ENCODE data around the gene SECISBP2L. TPM values are rescaled to one million over a fixed set of nuclear protein-coding genes. Genes with fewer than 3 reads are reported as not detected.

SECISBP2L gene
- total RNA-seq, 1 experiment from 2014 or later, result 33.2 TPM

DNA sequence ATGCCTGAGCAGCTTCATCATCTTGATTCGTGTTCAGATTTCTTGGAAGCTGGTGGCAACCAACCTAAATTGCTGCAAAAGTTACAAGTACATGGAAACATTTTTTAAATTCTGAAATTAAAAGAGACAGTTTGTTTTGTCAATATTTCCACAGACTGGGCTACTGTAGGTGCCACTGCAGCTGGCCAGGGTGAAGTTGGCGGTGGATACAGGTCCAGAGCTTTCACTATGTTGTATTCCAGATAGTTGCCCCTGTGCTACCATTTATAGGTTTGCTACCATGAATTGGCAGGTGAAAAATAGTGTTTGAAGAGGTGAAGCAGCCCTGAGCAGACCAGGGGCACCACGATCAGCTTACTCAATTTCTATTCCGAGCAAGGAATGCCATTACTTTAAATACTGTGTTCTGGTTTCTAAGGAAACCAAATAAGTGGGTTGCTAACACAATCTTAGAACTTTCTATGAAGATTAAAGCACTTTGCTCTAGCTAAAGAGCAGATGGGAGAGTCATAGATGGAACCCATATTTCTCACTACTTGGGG lies 61.4 kb downstream of the SECISBP2L start:
- POLR2A ChIA-PET (ENCODE audit: unreplicated experiment), result no interaction called here
- H3K4me3 ChIP-seq, result no peak overlapping the region
- no peaks in the 10 kb centered on the region for H4K20me1 ChIP-seq (ENCODE audit: insufficient read depth)
- 0 out of 2 replicates have a peak, but pooled peaks cover 4% of the 10 kb centered on the region for H3K4me1 ChIP-seq (replicated peaks; ENCODE audit: insufficient read depth)
- H3K27me3 ChIP-seq (ENCODE audit: insufficient read depth, low read depth), result no peaks in the 10 kb centered on the region
- no peaks in the 10 kb centered on the region for H3F3A ChIP-seq (ENCODE audit: insufficient read depth, low read depth)
- CTCF ChIA-PET, result no interaction called here
- no peaks in the 10 kb centered on the region for H3K79me2 ChIP-seq (ENCODE audit: low read depth)
- H3K9me2 ChIP-seq (ENCODE audit: insufficient read depth), result no peaks in the 10 kb centered on the region
- intact Hi-C loops (cut with micrococcal nuclease; ENCODE audit: unreplicated experiment), result no loop called here
- BruUV-seq (replicated peaks), result no TSS peak
- no peak for TF ChIP-seq EZH2 (IDR thresholded peaks at IDR 0.05; ENCODE audit: low read depth)
- TF ChIP-seq, protein P1, sequence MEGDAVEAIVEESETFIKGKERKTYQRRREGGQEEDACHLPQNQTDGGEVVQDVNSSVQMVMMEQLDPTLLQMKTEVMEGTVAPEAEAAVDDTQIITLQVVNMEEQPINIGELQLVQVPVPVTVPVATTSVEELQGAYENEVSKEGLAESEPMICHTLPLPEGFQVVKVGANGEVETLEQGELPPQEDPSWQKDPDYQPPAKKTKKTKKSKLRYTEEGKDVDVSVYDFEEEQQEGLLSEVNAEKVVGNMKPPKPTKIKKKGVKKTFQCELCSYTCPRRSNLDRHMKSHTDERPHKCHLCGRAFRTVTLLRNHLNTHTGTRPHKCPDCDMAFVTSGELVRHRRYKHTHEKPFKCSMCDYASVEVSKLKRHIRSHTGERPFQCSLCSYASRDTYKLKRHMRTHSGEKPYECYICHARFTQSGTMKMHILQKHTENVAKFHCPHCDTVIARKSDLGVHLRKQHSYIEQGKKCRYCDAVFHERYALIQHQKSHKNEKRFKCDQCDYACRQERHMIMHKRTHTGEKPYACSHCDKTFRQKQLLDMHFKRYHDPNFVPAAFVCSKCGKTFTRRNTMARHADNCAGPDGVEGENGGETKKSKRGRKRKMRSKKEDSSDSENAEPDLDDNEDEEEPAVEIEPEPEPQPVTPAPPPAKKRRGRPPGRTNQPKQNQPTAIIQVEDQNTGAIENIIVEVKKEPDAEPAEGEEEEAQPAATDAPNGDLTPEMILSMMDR (conservative IDR thresholded peaks at IDR 0.05), result no peak
- H2AFZ ChIP-seq, result no peak overlapping the region
- H3K9me3 ChIP-seq (ENCODE audit: insufficient read depth, low read depth), result no peaks in the 10 kb centered on the region
- no peak for DNase-seq
- no peak overlapping the region for H3K4me2 ChIP-seq
- no peak overlapping the region for H3K27ac ChIP-seq
- H3K36me3 ChIP-seq (ENCODE audit: low read depth), result no peaks in the 10 kb centered on the region

DNA sequence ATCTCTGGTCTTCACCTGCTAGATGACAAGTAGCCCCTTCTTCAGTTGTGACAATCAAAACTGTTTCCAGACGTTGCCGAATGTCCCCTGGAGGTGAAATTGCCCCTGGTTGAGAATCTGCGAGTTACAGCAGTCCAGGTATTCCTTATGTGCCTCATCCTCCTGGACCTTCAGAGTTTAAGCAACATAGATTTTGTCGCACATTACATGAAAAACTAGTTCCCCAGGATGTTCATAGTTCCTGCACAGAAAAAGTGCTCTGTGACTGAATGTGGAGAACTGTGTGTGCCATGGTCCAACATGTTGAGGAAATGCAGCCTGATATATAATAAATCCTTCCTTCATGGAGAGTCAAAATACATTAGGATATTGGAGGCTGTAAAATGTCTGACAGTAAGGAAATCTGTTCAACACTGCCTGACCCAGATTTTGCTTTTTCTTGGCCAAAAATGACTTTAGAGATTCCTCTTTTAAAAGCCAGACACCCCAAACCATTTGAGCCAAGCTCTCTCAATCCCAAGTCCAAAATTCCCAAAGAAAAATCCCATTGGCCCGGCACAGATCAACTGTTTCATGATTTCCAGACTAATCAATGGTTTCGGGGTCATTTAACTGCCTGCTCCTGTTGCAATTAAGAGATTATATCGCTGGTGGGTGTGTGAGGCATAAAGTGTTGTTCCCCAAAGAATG lies 62.1 kb downstream of the SECISBP2L start:
- no peaks in the 10 kb centered on the region for H4K20me1 ChIP-seq (ENCODE audit: insufficient read depth)
- 0 out of 2 replicates have a peak, but pooled peaks cover 4% of the 10 kb centered on the region for H3K4me1 ChIP-seq (replicated peaks; ENCODE audit: insufficient read depth)
- no peak for TF ChIP-seq EZH2 (IDR thresholded peaks at IDR 0.05; ENCODE audit: low read depth)
- TF ChIP-seq, protein P1 (conservative IDR thresholded peaks at IDR 0.05), result no peak
- no peaks in the 10 kb centered on the region for H3K9me2 ChIP-seq (ENCODE audit: insufficient read depth)
- H3K27ac ChIP-seq, result no peak overlapping the region
- no peaks in the 10 kb centered on the region for H3K27me3 ChIP-seq (ENCODE audit: insufficient read depth, low read depth)
- H3K79me2 ChIP-seq (ENCODE audit: low read depth), result no peaks in the 10 kb centered on the region
- DNase-seq, result peak in 1 of 2 experiments; percentile 45
- H3K4me3 ChIP-seq, result no peak overlapping the region
- intact Hi-C loops (cut with micrococcal nuclease; ENCODE audit: unreplicated experiment), result no loop called here
- H2AFZ ChIP-seq, result no peak overlapping the region
- H3F3A ChIP-seq (ENCODE audit: insufficient read depth, low read depth), result no peaks in the 10 kb centered on the region
- no peaks in the 10 kb centered on the region for H3K9me3 ChIP-seq (ENCODE audit: insufficient read depth, low read depth)
- H3K36me3 ChIP-seq (ENCODE audit: low read depth), result no peaks in the 10 kb centered on the region
- H3K4me2 ChIP-seq, result no peak overlapping the region
- BruUV-seq (replicated peaks), result no TSS peak
- ChIA-PET CTCF (no interaction called here), POLR2A (ENCODE audit: unreplicated experiment) (no interaction called here)

DNA sequence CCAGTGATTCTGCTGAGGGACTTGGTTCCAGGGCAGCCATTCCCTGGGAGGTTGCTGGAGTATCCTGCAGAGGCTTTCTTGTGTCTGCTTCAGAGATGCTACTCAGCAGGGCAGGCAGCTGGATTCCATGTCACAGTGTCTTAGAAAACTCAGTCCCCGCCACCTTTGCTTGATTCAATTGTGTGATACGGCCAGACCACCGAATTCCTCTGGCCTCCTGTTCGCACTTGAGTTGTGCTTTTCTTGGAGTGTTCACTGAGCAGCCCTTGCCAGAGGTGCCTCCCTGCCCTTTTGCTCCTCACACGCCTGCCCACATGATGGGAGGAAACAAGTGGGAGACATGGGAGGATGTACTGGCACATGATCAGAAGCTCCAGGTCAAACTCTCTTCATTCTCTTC lies 62.9 kb downstream of the SECISBP2L start:
- DNase-seq, result no peak
- TF ChIP-seq, protein P1 (conservative IDR thresholded peaks at IDR 0.05), result no peak
- TF ChIP-seq EZH2 (IDR thresholded peaks at IDR 0.05; ENCODE audit: low read depth), result no peak
- H3K9me3 ChIP-seq (ENCODE audit: insufficient read depth, low read depth), result no peaks in the 10 kb centered on the region
- ChIA-PET POLR2A (ENCODE audit: unreplicated experiment) (interaction anchor here (0.7 kb wide), 1 partner anchor 11 kb away, joined by 4 read pairs; no protein-coding TSS in a partner anchor), CTCF (no interaction called here)
- peaks cover 5% of the 10 kb centered on the region; the same call in 1 of the 2 replicates for H3F3A ChIP-seq (ENCODE audit: insufficient read depth, low read depth)
- H3K4me2 ChIP-seq, result no peak overlapping the region
- H4K20me1 ChIP-seq (ENCODE audit: insufficient read depth), result no peaks in the 10 kb centered on the region
- BruUV-seq (replicated peaks), result no TSS peak
- no peaks in the 10 kb centered on the region for H3K9me2 ChIP-seq (ENCODE audit: insufficient read depth)
- H3K4me3 ChIP-seq, result no peak overlapping the region
- intact Hi-C loops (cut with micrococcal nuclease; ENCODE audit: unreplicated experiment), result no loop called here
- H3K27me3 ChIP-seq (ENCODE audit: insufficient read depth, low read depth), result no peaks in the 10 kb centered on the region
- H2AFZ ChIP-seq, result no peak overlapping the region
- H3K27ac ChIP-seq, result no peak overlapping the region
- no peaks in the 10 kb centered on the region for H3K79me2 ChIP-seq (ENCODE audit: low read depth)
- H3K4me1 ChIP-seq (replicated peaks; ENCODE audit: insufficient read depth), result peaks cover 13% of the 10 kb centered on the region
- H3K36me3 ChIP-seq (ENCODE audit: low read depth), result no peaks in the 10 kb centered on the region
